BE2C (cell line): ENCODE measurements around the gene DCAF5.
"Not testable (repeated sequence)": the region's sequence is repeated elsewhere in the genome, so short reads cannot be mapped to it uniquely, and the experiment has no call there.

Source experiments
- DNase-seq: peaks from one replicate; pipeline ENCODE4 v3.0.0-alpha.2; 2020
- H3K27me3 ChIP-seq: fragments of 250-450 bp; sonication (Bioruptor Pico); 2 replicates; pipeline ENCODE4 v1.5.1; 2020; ENCODE audit warnings: mild to moderate bottlenecking
- H3K36me3 ChIP-seq: fragments of 250-450 bp; sonication (Bioruptor Pico); 2 replicates; pipeline ENCODE4 v1.5.1; 2020; ENCODE audit warnings: mild to moderate bottlenecking
- H3K4me1 ChIP-seq: fragments of 250-450 bp; sonication (Bioruptor Pico); 2 replicates; pipeline ENCODE4 v1.5.1; 2020
- H3K4me3 ChIP-seq: 2 replicates; pipeline ENCODE4 v1.5.1; 2011; ENCODE audit warnings: low read depth, low read length
- H3K9me3 ChIP-seq: fragments of 250-450 bp; sonication (Bioruptor Pico); 2 replicates; pipeline ENCODE4 v1.5.1; 2020
- TF ChIP-seq, protein P1 (sequence below): IDR thresholded peaks from 2 replicates; pipeline ENCODE4 v1.5.1; 2012; ENCODE audit warnings: mild to moderate bottlenecking, low read depth, low read length

Gene DCAF5

DNA sequence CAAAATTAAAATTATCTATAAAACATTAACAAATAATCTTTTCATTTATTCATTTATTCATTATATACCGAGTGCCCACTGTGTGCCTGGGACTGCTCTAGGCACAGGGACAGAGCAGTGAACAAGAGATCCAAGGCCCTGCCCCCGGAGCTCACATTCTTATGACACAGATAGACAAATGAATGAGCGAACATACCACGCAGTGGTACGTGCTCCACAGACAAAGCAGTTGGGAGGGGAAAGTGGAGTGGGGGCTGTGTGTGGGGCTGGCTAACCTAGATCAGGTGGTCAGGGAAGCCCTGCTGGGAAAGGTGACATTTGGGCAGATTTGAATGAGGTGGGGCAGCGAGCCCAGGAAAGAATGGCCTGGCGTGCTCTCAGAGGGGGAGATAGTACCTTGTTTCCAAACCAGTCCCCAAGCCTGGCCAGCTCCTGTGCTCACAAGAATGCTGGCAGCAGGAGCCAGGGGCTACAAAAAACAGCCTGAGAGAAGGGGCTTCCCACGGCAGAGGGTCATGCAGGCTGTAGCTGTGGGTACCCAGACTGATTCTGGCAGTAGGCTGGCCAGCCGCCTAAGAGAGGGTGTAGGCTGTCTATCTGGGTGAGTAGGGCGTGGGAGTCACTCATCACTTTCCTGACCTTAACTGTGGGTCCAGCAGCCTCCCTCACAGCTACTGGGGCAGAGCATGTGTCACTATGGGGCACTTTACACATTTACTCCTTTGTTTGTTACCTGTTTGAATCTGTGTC is 116.0 kb downstream of the DCAF5 start:
- no peak for DNase-seq
- Histone ChIP-seq H3K9me3 (no peaks in the 10 kb centered on the region), H3K4me1 (peaks cover 23% of the 10 kb centered on the region), H3K36me3 (no peaks in the 10 kb centered on the region), H3K4me3 (no peak overlapping the region), H3K27me3 (no peaks in the 10 kb centered on the region)
- TF ChIP-seq, protein P1, sequence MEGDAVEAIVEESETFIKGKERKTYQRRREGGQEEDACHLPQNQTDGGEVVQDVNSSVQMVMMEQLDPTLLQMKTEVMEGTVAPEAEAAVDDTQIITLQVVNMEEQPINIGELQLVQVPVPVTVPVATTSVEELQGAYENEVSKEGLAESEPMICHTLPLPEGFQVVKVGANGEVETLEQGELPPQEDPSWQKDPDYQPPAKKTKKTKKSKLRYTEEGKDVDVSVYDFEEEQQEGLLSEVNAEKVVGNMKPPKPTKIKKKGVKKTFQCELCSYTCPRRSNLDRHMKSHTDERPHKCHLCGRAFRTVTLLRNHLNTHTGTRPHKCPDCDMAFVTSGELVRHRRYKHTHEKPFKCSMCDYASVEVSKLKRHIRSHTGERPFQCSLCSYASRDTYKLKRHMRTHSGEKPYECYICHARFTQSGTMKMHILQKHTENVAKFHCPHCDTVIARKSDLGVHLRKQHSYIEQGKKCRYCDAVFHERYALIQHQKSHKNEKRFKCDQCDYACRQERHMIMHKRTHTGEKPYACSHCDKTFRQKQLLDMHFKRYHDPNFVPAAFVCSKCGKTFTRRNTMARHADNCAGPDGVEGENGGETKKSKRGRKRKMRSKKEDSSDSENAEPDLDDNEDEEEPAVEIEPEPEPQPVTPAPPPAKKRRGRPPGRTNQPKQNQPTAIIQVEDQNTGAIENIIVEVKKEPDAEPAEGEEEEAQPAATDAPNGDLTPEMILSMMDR, result no peak

DNA sequence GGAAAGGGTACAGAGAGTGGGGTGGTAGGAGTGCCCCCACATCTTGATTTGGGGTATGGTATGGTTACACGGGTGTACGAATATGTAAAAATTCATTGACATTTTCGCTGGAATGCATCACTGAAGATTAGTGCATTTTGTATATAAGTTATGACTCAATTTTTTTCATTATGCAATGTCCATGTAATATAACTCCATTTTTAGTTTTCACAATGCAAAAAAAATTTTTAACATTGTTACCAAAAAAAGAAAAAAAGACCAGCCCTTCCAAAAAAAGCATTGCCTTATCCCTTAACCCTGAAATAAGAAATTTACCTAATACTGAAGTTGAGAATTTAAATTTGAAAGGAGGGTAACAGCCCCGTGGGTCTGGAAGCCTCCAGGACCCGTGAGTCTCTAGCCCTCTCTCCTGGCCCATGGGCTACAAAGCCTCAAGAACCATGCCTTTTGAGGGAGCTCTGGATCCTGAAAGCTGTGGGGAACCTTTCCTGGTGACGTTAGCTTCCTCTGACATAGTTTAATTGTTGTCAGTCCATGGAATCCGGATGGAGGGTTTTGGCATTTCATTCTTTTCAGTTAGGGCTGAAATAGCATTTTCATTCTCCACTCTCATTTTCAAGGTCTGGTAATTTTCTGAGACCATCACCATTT is 118.2 kb downstream of the DCAF5 start:
- Histone ChIP-seq H3K36me3 (no peaks in the 10 kb centered on the region), H3K9me3 (no peaks in the 10 kb centered on the region), H3K4me3 (no peak overlapping the region), H3K4me1 (peaks cover 23% of the 10 kb centered on the region), H3K27me3 (no peaks in the 10 kb centered on the region)
- TF ChIP-seq, protein P1, result no peak
- no peak for DNase-seq

DNA sequence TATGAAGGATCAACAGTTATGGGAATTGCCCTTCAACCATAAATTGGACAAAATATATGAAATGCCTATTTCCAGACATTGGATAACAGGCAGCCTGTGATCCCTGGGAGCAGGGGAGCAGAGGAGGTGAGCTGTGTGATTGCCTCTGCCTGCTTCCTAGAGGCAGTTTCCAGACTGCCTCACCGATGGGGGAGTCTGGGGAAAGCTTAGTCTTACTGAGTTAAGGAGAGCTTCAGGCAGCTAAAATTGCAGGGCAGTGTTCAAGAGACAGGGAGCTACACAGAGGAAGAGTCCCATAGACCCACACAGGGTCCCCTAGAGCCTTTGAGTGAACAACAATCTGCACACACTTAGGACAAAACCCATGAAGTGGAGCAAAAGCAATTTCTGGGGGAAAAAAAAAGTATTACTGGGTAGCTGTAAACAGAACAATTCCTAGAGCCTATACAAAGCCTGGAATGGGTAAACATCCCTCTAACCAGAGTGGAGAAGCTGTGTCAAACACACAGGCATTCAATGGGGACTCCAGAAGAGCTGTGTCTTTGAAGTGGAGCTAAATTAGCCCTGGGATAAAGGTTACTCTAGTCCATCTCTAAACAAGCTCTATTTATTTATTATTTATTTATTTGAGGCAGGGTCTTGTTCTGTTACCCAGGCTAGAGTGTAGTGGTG is 125.5 kb downstream of the DCAF5 start:
- Histone ChIP-seq H3K27me3 (no peaks in the 10 kb centered on the region), H3K4me1 (no peaks in the 10 kb centered on the region), H3K9me3 (no peaks in the 10 kb centered on the region), H3K4me3 (no peak overlapping the region), H3K36me3 (no peaks in the 10 kb centered on the region)
- TF ChIP-seq, protein P1, result no peak
- DNase-seq, result no peak

DNA sequence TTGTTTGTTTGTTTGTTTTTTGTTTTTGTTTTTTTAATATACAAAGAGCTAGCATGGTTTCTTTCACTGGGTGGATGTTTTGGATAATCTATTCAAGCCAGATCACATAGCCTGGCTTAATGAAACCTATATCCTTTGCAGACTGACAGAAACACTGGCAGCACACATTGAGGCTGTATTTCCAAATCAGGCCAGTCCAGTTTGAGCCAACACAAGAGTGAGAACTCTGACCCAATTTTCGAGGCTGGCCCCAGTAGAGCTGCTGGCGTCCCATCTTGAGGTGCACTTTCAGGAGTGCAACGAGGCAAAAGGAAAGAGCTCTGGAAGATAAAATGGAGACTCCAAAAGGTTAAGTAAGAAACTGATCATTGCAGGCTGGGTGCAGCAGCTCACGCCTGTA is 129.9 kb downstream of the DCAF5 start:
- TF ChIP-seq, protein P1, result no peak
- Histone ChIP-seq H3K9me3 (no peaks in the 10 kb centered on the region), H3K4me1 (no peaks in the 10 kb centered on the region), H3K36me3 (no peaks in the 10 kb centered on the region), H3K27me3 (no peaks in the 10 kb centered on the region), H3K4me3 (no peak overlapping the region)
- DNase-seq, result no peak

DNA sequence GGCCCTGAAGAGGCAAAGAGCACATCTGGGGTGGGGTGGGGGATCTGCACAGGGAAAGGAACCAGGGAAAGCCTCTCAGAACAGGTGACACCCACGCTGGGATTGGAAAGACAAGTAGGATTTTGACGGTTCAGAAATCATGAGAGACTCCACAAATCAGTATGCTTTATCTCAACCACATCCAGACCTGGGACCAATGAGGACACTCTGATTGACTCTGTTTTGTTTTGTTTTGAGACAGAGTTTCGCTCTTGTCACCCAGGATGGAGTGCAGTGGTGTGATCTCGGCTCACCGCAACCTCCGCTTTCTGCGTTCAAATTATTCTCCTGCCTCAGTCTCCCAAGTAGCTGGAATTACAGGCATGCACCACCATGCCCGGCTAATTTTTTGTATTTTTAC is 130.8 kb downstream of the DCAF5 start:
- H3K27me3 ChIP-seq, DNase-seq, H3K4me3 ChIP-seq, H3K4me1 ChIP-seq, H3K9me3 ChIP-seq, H3K36me3 ChIP-seq: not testable (repeated sequence)

DNA sequence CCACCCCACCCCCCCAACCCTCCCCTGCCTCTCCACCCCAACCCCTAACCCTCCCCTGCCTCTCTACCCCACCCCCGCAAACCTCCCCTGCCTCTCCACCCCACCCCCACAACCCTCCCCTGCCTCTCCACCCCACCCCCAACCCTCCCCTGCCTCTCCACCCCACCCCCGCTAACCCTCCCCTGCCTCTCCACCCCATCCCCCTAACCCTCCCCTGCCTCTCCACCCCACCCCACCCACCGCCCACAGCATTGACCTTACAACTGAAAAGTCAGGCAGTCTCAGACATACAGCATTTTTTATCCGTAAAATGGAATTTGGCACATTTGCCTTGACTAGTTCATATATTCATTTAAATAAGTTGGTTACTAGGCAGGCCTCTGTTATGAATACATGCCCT is 135.2 kb downstream of the DCAF5 start:
- TF ChIP-seq, protein P1, result no peak
- H3K27me3 ChIP-seq, result no peaks in the 10 kb centered on the region
- DNase-seq, result no peak
- peaks cover 13% of the 10 kb centered on the region for H3K4me1 ChIP-seq
- H3K9me3 ChIP-seq, result no peaks in the 10 kb centered on the region
- no peak overlapping the region for H3K4me3 ChIP-seq
- H3K36me3 ChIP-seq, result no peaks in the 10 kb centered on the region
